OCI-LY7 (cell line): ENCODE measurements around the gene MARK3. TPM values are rescaled to one million over a fixed set of nuclear protein-coding genes. Genes with fewer than 3 reads are reported as not detected.

Experiments
- BruUV-seq: library from RNA; stranded (reverse); fragments of 400-500 nt; replicated peaks from 2 replicates; lab custom pipeline; 2021; lab: Mats Ljungman, UMichigan
- CTCF ChIA-PET: fragments of 300-600 bp; sonication (Branson Sonifier 250); formaldehyde crosslinking; loops from one replicate; lab custom pipeline; 2022; ENCODE audit warnings: antibody characterized with exemption; ENCODE audit not compliant: unreplicated experiment; lab: Charles Lee
- POLR2A ChIA-PET: fragments of 300-600 bp; sonication (Branson Sonifier 250); formaldehyde crosslinking; loops from one replicate; lab custom pipeline; 2022; ENCODE audit warnings: antibody characterized with exemption; lab: Charles Lee
- DNase-seq: peaks from one replicate; pipeline ENCODE4 v3.0.0-alpha.2; 2015; ENCODE audit warnings: low spot score
- H2AFZ ChIP-seq: fragments of 200-600 bp; sonication (generic), shearing (Covaris generic); 2 replicates; pipeline ENCODE4 v1.6.1; 2014; ENCODE audit warnings: mild to moderate bottlenecking, antibody characterized with exemption, low read length, moderate library complexity
- H3K27ac ChIP-seq: fragments of 200-600 bp; sonication (generic); 2 replicates; pipeline ENCODE4 v1.5.1; 2014; ENCODE audit warnings: mixed run types, low read depth, mild to moderate bottlenecking, moderate library complexity, low read length, inconsistent platforms; ENCODE audit not compliant: poor library complexity, severe bottlenecking
- H3K36me3 ChIP-seq: fragments of 200-600 bp; sonication (generic); 2 replicates; pipeline ENCODE4 v1.6.1; 2014; ENCODE audit warnings: mild to moderate bottlenecking, antibody characterized with exemption, low read length, moderate library complexity, mixed read lengths; ENCODE audit not compliant: insufficient read depth
- H3K4me1 ChIP-seq: fragments of 200-600 bp; sonication (generic); 2 replicates; pipeline ENCODE4 v1.5.1; 2014; ENCODE audit warnings: mild to moderate bottlenecking, low read length; ENCODE audit not compliant: insufficient read depth, poor library complexity, severe bottlenecking
- H3K4me2 ChIP-seq: fragments of 200-600 bp; sonication (generic); 2 replicates; pipeline ENCODE4 v1.6.1; 2014; ENCODE audit warnings: mild to moderate bottlenecking, low read length
- H3K4me3 ChIP-seq: fragments of 200-600 bp; sonication (generic); 2 replicates; pipeline ENCODE4 v1.5.1; 2014; ENCODE audit warnings: mild to moderate bottlenecking, low read depth, low read length; ENCODE audit not compliant: poor library complexity, severe bottlenecking
- H3K79me2 ChIP-seq: fragments of 200-600 bp; sonication (generic); 2 replicates; pipeline ENCODE4 v1.6.1; 2016; ENCODE audit warnings: low read depth, mild to moderate bottlenecking, low read length, moderate library complexity, mixed read lengths; ENCODE audit not compliant: insufficient read depth
- H3K9me2 ChIP-seq: fragments of 200-600 bp; sonication (generic); 2 replicates; pipeline ENCODE4 v1.6.1; 2016; ENCODE audit warnings: mild to moderate bottlenecking, low read length, mixed read lengths; ENCODE audit not compliant: insufficient read depth
- H3K9me3 ChIP-seq: fragments of 200-600 bp; sonication (generic); 2 replicates; pipeline ENCODE4 v1.6.1; 2014; ENCODE audit warnings: mild to moderate bottlenecking, mixed run types, low read length, mixed read lengths
- H4K20me1 ChIP-seq: fragments of 200-600 bp; sonication (generic); 2 replicates; pipeline ENCODE4 v1.6.1; 2014; ENCODE audit warnings: mild to moderate bottlenecking, antibody characterized with exemption, low read length, moderate library complexity, mixed read lengths; ENCODE audit not compliant: insufficient read depth
- EZH2phosphoT487 ChIP-seq: fragments of 200-600 bp; sonication (generic); IDR thresholded peaks from 2 replicates; pipeline ENCODE4 v1.6.1; 2018; ENCODE audit warnings: low read depth, borderline replicate concordance, mild to moderate bottlenecking, mixed run types, antibody characterized with exemption, low read length, moderate library complexity, mixed read lengths
- intact Hi-C: fragments of 100-400 bp; cut with micrococcal nuclease; formaldehyde crosslinking; loops from one replicate; pipeline ENCODE4 v1.10.0; 2022; ENCODE audit not compliant: unreplicated experiment
- total RNA-seq, 2 experiments: library from RNA; depleted of rRNA in 1 of 2; stranded (reverse); fragments of >200 nt in 1 of 2; shearing (Covaris generic) in 1 of 2; gene quantifications; 2 replicates each; pipeline ENCODE4 v1.2.3, GENCODE V29; 2014 to 2022
- TF ChIP-seq, protein P1 (sequence below): fragments of 200-600 bp; sonication (generic); conservative IDR thresholded peaks from 2 replicates; pipeline ENCODE4 v1.5.1; 2014; ENCODE audit warnings: mild to moderate bottlenecking, antibody characterized with exemption, low read length, moderate library complexity, mixed read lengths

MARK3 gene
- total RNA-seq, 2 experiments from 2014 or later: 70.8 to 83.6 TPM

- CTCF ChIA-PET: no interaction called here
- TF ChIP-seq EZH2phosphoT487: no peak
- TF ChIP-seq, protein P1, sequence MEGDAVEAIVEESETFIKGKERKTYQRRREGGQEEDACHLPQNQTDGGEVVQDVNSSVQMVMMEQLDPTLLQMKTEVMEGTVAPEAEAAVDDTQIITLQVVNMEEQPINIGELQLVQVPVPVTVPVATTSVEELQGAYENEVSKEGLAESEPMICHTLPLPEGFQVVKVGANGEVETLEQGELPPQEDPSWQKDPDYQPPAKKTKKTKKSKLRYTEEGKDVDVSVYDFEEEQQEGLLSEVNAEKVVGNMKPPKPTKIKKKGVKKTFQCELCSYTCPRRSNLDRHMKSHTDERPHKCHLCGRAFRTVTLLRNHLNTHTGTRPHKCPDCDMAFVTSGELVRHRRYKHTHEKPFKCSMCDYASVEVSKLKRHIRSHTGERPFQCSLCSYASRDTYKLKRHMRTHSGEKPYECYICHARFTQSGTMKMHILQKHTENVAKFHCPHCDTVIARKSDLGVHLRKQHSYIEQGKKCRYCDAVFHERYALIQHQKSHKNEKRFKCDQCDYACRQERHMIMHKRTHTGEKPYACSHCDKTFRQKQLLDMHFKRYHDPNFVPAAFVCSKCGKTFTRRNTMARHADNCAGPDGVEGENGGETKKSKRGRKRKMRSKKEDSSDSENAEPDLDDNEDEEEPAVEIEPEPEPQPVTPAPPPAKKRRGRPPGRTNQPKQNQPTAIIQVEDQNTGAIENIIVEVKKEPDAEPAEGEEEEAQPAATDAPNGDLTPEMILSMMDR: no peak
- peaks cover 31% of the 10 kb centered on the region for H3K4me1 ChIP-seq
Observed at GRCh38 chr14:103386713-103387329, 1.6 kb downstream of the MARK3 start.

GRCh38 chr14:103388664-103389063 lies 3.4 kb downstream of the MARK3 start:
- no peaks in the 10 kb centered on the region for H3K9me2 ChIP-seq
- H3K4me1 ChIP-seq: peaks cover 38% of the 10 kb centered on the region
- H3K4me3 ChIP-seq: peak overlapping the region; percentile 96
- H3K36me3 ChIP-seq: peaks cover 18% of the 10 kb centered on the region
- no peak for DNase-seq
- ChIA-PET POLR2A (no interaction called here), CTCF (no interaction called here)
- peak overlapping the region; percentile 97 for H3K4me2 ChIP-seq
- BruUV-seq: no TSS peak
- H3K79me2 ChIP-seq: peaks cover 78% of the 10 kb centered on the region
- intact Hi-C loops: no loop called here
- TF ChIP-seq, protein P1: no peak
- TF ChIP-seq EZH2phosphoT487: no peak
- peaks cover 22% of the 10 kb centered on the region for H4K20me1 ChIP-seq
- no peak overlapping the region for H2AFZ ChIP-seq
- no peak overlapping the region for H3K27ac ChIP-seq
- no peaks in the 10 kb centered on the region for H3K9me3 ChIP-seq

More at GRCh38 chr14:103386713-103387329, 1.6 kb downstream of the MARK3 start:
- Histone ChIP-seq H3K4me2 (peak overlapping the region; percentile 97), H4K20me1 (peaks cover 17% of the 10 kb centered on the region), H3K27ac (peak overlapping the region; percentile 89), H3K36me3 (peaks cover 18% of the 10 kb centered on the region), H3K9me3 (no peaks in the 10 kb centered on the region), H3K79me2 (peaks cover 60% of the 10 kb centered on the region), H3K4me3 (peak overlapping the region; percentile 96), H2AFZ (no peak overlapping the region), H3K9me2 (no peaks in the 10 kb centered on the region)
- POLR2A ChIA-PET: no interaction called here
- intact Hi-C loops: no loop called here
- BruUV-seq: TSS peak; percentile 55
- DNase-seq: peak; percentile 19

DNA sequence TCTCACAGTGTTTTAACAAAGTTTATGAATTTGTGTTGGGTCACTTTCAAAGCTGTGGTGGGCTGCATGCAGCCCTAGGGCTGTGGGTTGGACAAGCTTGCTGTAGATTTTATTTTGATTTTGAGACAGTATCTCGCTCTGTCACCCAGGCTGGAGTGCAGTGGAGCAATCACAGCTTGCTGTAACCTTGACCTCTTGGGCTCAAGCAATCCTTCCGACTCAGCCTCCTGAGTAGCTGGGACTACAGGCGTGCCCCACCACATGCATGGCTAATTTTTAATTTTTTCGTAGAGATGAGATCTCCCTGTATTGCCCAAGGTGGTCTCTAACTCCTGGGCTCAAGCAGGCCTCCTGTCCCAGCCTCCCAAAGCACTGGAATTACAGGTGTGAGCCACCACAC lies 5.4 kb downstream of the MARK3 start:
- H3K27ac ChIP-seq: no peak overlapping the region
- no peaks in the 10 kb centered on the region for H3K9me3 ChIP-seq
- H2AFZ ChIP-seq: no peak overlapping the region
- H4K20me1 ChIP-seq: peaks cover 37% of the 10 kb centered on the region
- no peak overlapping the region for H3K4me3 ChIP-seq
- ChIA-PET CTCF (interaction anchor here (1.0 kb wide), 1 partner anchor 24 kb away, joined by 3 read pairs; no protein-coding TSS in a partner anchor), POLR2A (interaction anchor here (0.8 to 1.1 kb wide), 3 partner anchors 9 to 455 kb away, joined by 3 to 4 read pairs (median 3); no protein-coding TSS in a partner anchor)
- peaks cover 98% of the 10 kb centered on the region for H3K79me2 ChIP-seq
- intact Hi-C loops: no loop called here
- TF ChIP-seq EZH2phosphoT487: no peak
- TF ChIP-seq, protein P1: no peak
- H3K36me3 ChIP-seq: peaks cover 18% of the 10 kb centered on the region
- H3K4me2 ChIP-seq: no peak overlapping the region
- DNase-seq: no peak
- H3K4me1 ChIP-seq: peaks cover 45% of the 10 kb centered on the region
- H3K9me2 ChIP-seq: no peaks in the 10 kb centered on the region
- no TSS peak for BruUV-seq
